GM21619 (cell line): ENCODE measurements around the gene DECR2.
"Not testable (repeated sequence)": the region's sequence is repeated elsewhere in the genome, so short reads cannot be mapped to it uniquely, and the experiment has no call there.

Experiments
- ATAC-seq: cut with Tn5 transposase; IDR thresholded peaks from one replicate; pipeline ENCODE4 v1.9.1; 2021; ENCODE audit not compliant: unreplicated experiment

DECR2 gene

GRCh38 chr16:378113-378820 lies 23.4 kb upstream of the DECR2 start:
- not testable (repeated sequence) for ATAC-seq

- ATAC-seq: no peak
Observed at GRCh38 chr16:378821-379182, 22.9 kb upstream of the DECR2 start.

GRCh38 chr16:379183-379960 lies 22.3 kb upstream of the DECR2 start:
- ATAC-seq: no peak

- ATAC-seq: no peak
Observed at GRCh38 chr16:379961-380761, 21.5 kb upstream of the DECR2 start.

- ATAC-seq: no peak
Observed at GRCh38 chr16:380762-381011, 21.0 kb upstream of the DECR2 start.

GRCh38 chr16:381012-381788 lies 20.5 kb upstream of the DECR2 start:
- no peak for ATAC-seq

GRCh38 chr16:381789-382717 lies 19.6 kb upstream of the DECR2 start, which contains the start of gene PGAP6:
Gene PGAP6, minus strand, starts transcription at chr16:381978. Its CDS starts 157 bp downstream, at chr16:381821.
- ATAC-seq: no peak

- ATAC-seq: no peak
Observed at GRCh38 chr16:383326-384051, 18.2 kb upstream of the DECR2 start.

GRCh38 chr16:386641-387156 lies 15.0 kb upstream of the DECR2 start:
- no peak for ATAC-seq

GRCh38 chr16:387761-388666 lies 13.7 kb upstream of the DECR2 start:
- ATAC-seq: not testable (repeated sequence)

GRCh38 chr16:389352-389751 lies 12.3 kb upstream of the DECR2 start:
- ATAC-seq: no peak

- ATAC-seq: no peak
Observed at GRCh38 chr16:391885-392335, 9.8 kb upstream of the DECR2 start.

GRCh38 chr16:392450-393030 lies 9.1 kb upstream of the DECR2 start:
- ATAC-seq: no peak

GRCh38 chr16:396199-396598 lies 5.5 kb upstream of the DECR2 start:
- ATAC-seq: no peak

GRCh38 chr16:396605-397004 lies 5.1 kb upstream of the DECR2 start:
- no peak for ATAC-seq

- no peak for ATAC-seq
Observed at GRCh38 chr16:397135-397661, 4.5 kb upstream of the DECR2 start, which contains the start of gene NME4. Gene NME4, plus strand, starts transcription at chr16:397199. Its CDS starts 24 bp downstream, at chr16:397223.

- ATAC-seq: no peak
Observed at GRCh38 chr16:397736-398332, 3.9 kb upstream of the DECR2 start.
